T-cell (primary cell): ENCODE measurements around the gene OXT. TPM values are rescaled to one million over a fixed set of nuclear protein-coding genes. Genes with fewer than 3 reads are reported as not detected.

Source experiments
- ATAC-seq, 4 experiments: fragments of 200-7000 bp in 3 of 4; fragments of 150-1000 bp in 1 of 4; cut with Tn5 transposase; replicated peaks in 1 of 4; 1 replicate in 3 of 4; 2 replicates in 1 of 4; pipeline ENCODE4 v1.10.0; 2021; ENCODE audit warnings: moderate library complexity in 3 of 4, mild to moderate bottlenecking in 2 of 4, moderate number of reproducible peaks in 1 of 4
- CTCF ChIA-PET, 2 donors: fragments of 300-600 bp; sonication (Branson Sonifier 250); formaldehyde crosslinking; loops; one replicate each; lab custom pipeline; 2022; ENCODE audit warnings: antibody characterized with exemption in 2 of 2; lab: Charles Lee
- POLR2A ChIA-PET, 2 donors: fragments of 300-600 bp; sonication (Branson Sonifier 250); formaldehyde crosslinking; loops; one replicate each; lab custom pipeline; 2022; ENCODE audit warnings: antibody characterized with exemption in 2 of 2; lab: Charles Lee
- DNase-seq, 35 experiments: peaks; one replicate each; pipeline versions ENCODE4 v3.0.0 to v3.0.0-alpha.2; 2013 to 2023
- H3K27ac ChIP-seq: one replicate; pipeline ENCODE4 v1.5.1; 2013; ENCODE audit warnings: low read length
- H3K27me3 ChIP-seq, 2 experiments: replicated peaks in 1 of 2; 1 replicate in 1 of 2; 2 replicates in 1 of 2; pipeline versions ENCODE4 v1.6.1 to v1.7.0; 2013; ENCODE audit warnings: low read length in 1 of 2, mixed read lengths in 1 of 2; ENCODE audit not compliant: control insufficient read depth in 2 of 2, insufficient read depth in 2 of 2; ENCODE audit errors: extremely low read depth in 1 of 2
- H3K36me3 ChIP-seq, 2 donors: 1 replicate in 1 of 2; 2 replicates in 1 of 2; pipeline versions ENCODE4 v1.6.1 to v1.7.0; 2013; ENCODE audit warnings: low read length in 1 of 2; ENCODE audit not compliant: control insufficient read depth in 2 of 2, insufficient read depth in 1 of 2; ENCODE audit errors: extremely low read depth in 1 of 2
- H3K4me1 ChIP-seq, 2 experiments: 1 replicate in 1 of 2; 2 replicates in 1 of 2; pipeline versions ENCODE4 v1.6.1 to v1.7.0; 2013; ENCODE audit warnings: low read length in 2 of 2, mixed read lengths in 1 of 2; ENCODE audit not compliant: insufficient read depth in 2 of 2, control insufficient read depth in 1 of 2; ENCODE audit errors: extremely low read depth in 1 of 2
- H3K4me3 ChIP-seq, 2 donors: 1 replicate in 1 of 2; 2 replicates in 1 of 2; pipeline versions ENCODE4 v1.5.1 to v1.7.0; 2013; ENCODE audit warnings: mild to moderate bottlenecking in 2 of 2, low read length in 1 of 2, moderate library complexity in 1 of 2; ENCODE audit not compliant: control insufficient read depth in 1 of 2; ENCODE audit errors: extremely low read depth in 1 of 2
- H3K9me3 ChIP-seq: 2 replicates; pipeline ENCODE4 v1.7.0; 2013
- H3K27ac Mint-ChIP-seq, 2 donors: one replicate each; pipeline ENCODE4 v1.8.0; 2020 to 2021; ENCODE audit warnings: mild to moderate bottlenecking in 2 of 2, mixed read lengths in 2 of 2
- H3K27me3 Mint-ChIP-seq, 2 donors: one replicate each; pipeline ENCODE4 v1.8.0; 2021 to 2022; ENCODE audit warnings: mixed read lengths in 2 of 2
- H3K36me3 Mint-ChIP-seq: one replicate; pipeline ENCODE4 v1.8.0; 2021; ENCODE audit warnings: mixed read lengths
- H3K4me1 Mint-ChIP-seq, 3 donors: one replicate each; pipeline ENCODE4 v1.8.0; 2020 to 2022; ENCODE audit warnings: mixed read lengths in 3 of 3, mild to moderate bottlenecking in 1 of 3
- H3K4me3 Mint-ChIP-seq, 3 donors: one replicate each; pipeline ENCODE4 v1.8.0; 2020 to 2022; ENCODE audit warnings: mild to moderate bottlenecking in 3 of 3, mixed read lengths in 3 of 3, moderate library complexity in 3 of 3
- H3K9me3 Mint-ChIP-seq, 3 donors: one replicate each; pipeline ENCODE4 v1.8.0; 2020 to 2022; ENCODE audit warnings: mixed read lengths in 3 of 3
- WGBS: methylation state at CpG from one replicate; pipeline ENCODE4 v1.1.5; 2013; ENCODE audit warnings: missing lambda C conversion rate; ENCODE audit not compliant: insufficient coverage; 5-methylcytosine and 5-hydroxymethylcytosine counted together
- total RNA-seq, 35 experiments: library from RNA in 6 of 35; stranded (reverse) in 6 of 35; fragments of 120-200 nt in 1 of 35; gene quantifications; one replicate each; pipeline versions ENCODE4 v1.2.1 to v1.2.4 and lab custom pipeline; 2013 to 2026

Gene OXT
- total RNA-seq, 5 donors from 2014 or later (not counting 1 experiment from before 2014, with no cell fraction given): 0.92 to 3.0 (median 1.5) TPM; not detected in 2

DNA sequence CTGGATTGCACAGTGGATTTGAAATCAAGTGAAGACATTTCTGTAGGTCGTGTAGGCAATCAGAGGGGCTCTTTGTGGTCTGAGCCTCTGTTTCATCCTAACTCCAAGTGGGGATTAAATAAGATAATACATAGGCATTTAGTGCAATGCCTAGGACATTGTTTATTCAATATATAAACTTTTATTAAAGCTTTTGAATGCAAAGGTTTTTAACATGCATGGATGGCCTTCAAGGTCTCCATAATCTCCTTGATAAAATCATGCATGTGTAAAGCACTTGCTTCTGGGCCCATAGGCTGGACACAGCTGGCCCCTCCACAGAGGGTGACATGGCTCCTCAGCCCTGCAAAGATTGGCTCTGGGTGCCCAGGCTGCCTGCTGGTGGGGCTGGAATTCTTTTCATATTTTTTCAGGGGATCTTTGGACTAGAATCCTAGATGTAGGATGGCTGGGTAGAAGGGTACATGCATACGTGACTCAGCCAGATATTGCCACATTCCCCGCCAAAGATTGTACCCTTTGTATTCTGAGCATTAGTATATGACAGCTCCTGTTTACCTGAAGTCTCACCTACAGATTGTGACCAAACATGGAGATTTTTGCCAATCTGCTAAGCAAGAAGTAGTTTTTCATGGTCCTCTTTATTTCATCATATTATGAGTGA, 32.1 kb downstream of the OXT start:
- no peak for DNase-seq
- Mint-ChIP-seq H3K27me3 (no peaks in the 10 kb centered on the region), H3K4me1 (peaks cover 18 to 29% (median 18%) of the 10 kb centered on the region in 3 donors), H3K4me3 (peak overlapping the region in 1 of 3 donors; percentile 45), H3K27ac (peak overlapping the region; percentile 57 to 80), H3K9me3 (no peaks in the 10 kb centered on the region), H3K36me3 (peaks cover 4% of the 10 kb centered on the region)
- ChIA-PET CTCF (interaction anchor here in 1 of 2 donors (0.7 kb wide), 1 partner anchor 32 kb away, joined by 4 read pairs; no protein-coding TSS in a partner anchor), POLR2A (interaction anchor here (0.5 to 1.1 kb wide), 3 partner anchors 26 to 219 kb away, joined by 4 to 10 read pairs (median 4); no protein-coding TSS in a partner anchor)
- Histone ChIP-seq H3K27ac (no peak overlapping the region), H3K36me3 (peaks cover 3 to 6% of the 10 kb centered on the region in 2 donors), H3K4me3 (no peak overlapping the region), H3K27me3 (peaks cover 0 to 19% of the 10 kb centered on the region in 2 experiments), H3K9me3 (no peaks in the 10 kb centered on the region), H3K4me1 (peaks cover 5 to 22% of the 10 kb centered on the region in 2 experiments)
- WGBS: 90% methylated on average over 2 of the region's 3 CpGs
- no peak for ATAC-seq

DNA sequence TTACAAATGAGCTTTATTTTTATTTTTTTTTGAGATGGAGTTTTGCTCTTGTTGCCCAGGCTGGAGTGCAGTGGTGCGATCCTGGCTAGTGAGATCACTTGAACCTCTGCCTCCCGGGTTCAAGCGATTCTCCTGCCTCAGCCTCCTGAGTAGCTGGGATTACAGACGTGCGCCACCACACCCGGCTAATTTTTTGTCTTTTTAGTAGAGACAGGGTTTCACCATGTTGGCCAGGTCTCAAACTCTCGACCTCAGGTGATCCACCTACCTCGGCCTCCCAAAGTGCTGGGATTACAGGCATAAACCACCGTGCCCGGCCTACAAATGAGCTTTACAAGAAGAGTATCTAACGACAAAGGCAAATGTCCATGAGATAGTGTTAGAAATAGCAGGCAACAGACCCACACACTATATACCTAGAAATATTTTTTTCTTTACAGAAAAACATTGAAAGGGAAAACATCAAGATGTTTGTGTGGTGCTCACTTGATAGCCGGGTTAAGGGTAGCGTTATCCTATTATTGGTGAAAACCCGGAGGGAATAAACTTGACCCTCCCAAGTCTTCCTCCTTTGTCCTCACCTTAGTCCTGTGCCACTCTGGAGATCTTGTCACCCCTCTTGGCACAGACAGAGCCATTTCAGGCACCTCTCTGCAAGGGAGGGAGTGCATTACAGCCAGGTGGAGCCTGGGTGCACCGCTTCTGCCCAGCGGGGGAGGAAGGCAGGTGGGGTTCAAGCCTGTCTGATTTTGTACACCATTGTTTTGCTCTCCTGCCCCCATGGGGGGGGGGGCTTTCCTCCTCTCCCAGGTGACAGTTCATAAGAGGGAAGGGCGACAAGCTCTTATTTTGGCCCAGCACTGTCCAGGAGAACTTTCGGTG, 34.1 kb downstream of the OXT start:
- H3K4me3 Mint-ChIP-seq: no peak overlapping the region
- peaks cover 3 to 22% of the 10 kb centered on the region in 2 donors for H3K36me3 ChIP-seq
- ChIA-PET POLR2A (no interaction called here), CTCF (interaction anchor here in 1 of 2 donors (0.6 kb wide), 2 partner anchors 76 to 284 kb away, joined by 4 to 6 read pairs; no protein-coding TSS in a partner anchor)
- no peak overlapping the region for H3K27ac Mint-ChIP-seq
- H3K27me3 Mint-ChIP-seq: no peaks in the 10 kb centered on the region
- ATAC-seq: no peak
- peaks cover 18 to 29% (median 18%) of the 10 kb centered on the region in 3 donors for H3K4me1 Mint-ChIP-seq
- no peaks in the 10 kb centered on the region for H3K9me3 Mint-ChIP-seq
- H3K27ac ChIP-seq: no peak overlapping the region
- H3K9me3 ChIP-seq: no peaks in the 10 kb centered on the region
- H3K4me1 ChIP-seq: peaks cover 5 to 22% of the 10 kb centered on the region in 2 experiments
- no peak for DNase-seq
- no peak overlapping the region for H3K4me3 ChIP-seq
- 100% methylated on average over 7 of the region's 18 CpGs for WGBS
- peaks cover 6% of the 10 kb centered on the region for H3K36me3 Mint-ChIP-seq
- H3K27me3 ChIP-seq: peaks cover 0 to 9% of the 10 kb centered on the region in 2 experiments

DNA sequence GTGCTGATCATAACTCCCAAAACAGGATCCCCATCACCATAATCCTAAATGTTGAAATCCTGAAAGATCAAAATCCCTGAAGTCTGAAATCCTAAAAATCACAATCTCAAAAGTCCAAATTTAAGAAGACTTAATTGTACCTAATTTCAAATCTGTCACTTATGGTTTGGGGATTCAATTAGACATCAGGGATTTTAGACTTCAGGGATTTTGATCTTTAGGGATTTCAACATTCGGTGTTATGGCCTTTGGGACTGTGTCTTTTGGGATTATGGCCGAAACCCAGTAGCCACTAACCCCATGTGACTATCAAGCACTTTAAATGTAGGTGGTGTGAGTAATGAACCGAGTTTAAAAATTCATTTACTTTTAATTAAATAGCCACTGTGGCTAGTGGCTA, 34.8 kb downstream of the OXT start:
- WGBS: no CpG with 5 or more reads among the region's 3 CpGs
- POLR2A ChIA-PET: no interaction called here

DNA sequence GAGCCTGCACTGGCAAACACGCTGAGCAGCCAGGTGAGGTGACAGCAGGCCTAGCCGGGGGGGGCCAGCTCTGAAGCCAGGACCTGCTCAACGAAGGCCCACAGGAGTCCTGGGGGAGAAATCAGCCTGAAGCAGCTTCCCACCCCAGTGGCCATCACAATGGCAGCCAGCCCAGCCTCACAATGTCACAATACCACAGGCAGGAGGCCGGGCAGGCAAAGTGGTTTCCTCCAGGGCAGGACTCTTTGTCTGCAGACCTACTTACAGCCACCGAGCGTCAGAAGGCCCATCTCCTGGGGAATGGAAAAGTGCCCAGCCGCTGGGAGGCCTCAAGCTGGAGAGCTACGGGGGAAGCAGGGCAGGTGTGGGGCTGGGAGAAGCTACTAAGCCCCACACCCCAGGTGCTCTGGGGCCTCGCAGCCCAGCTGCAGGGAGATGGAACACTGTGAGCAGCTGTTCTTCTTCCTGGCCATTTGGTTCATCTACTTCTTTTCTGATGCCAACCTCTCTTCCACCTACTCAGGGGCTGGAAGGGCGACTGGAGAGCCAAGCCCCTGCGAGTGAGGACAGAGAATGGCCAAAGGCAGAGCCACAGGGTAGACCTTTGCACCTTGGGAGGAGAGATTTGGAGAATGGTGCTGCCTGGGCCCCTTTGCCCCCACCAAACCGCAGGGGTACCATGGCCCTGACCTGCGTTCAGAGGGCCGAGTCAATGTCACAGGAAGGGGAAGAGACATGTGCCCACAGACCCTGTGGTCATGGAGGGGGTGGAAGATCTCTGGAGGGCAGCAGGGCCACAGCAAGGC, 35.4 kb downstream of the OXT start:
- no peak overlapping the region for H3K27ac Mint-ChIP-seq
- H3K4me1 ChIP-seq: peaks cover 3 to 10% of the 10 kb centered on the region in 2 experiments
- H3K4me1 Mint-ChIP-seq: peaks cover 14 to 16% (median 15%) of the 10 kb centered on the region in 3 donors
- no peaks in the 10 kb centered on the region for H3K27me3 ChIP-seq
- no peak overlapping the region for H3K4me3 ChIP-seq
- no peak overlapping the region for H3K4me3 Mint-ChIP-seq
- no peaks in the 10 kb centered on the region for H3K9me3 ChIP-seq
- H3K36me3 ChIP-seq: peaks cover 3 to 24% of the 10 kb centered on the region in 2 donors
- ChIA-PET POLR2A (no interaction called here), CTCF (no interaction called here)
- DNase-seq (no peak), ATAC-seq (no peak)
- H3K9me3 Mint-ChIP-seq: no peaks in the 10 kb centered on the region
- no peaks in the 10 kb centered on the region for H3K27me3 Mint-ChIP-seq
- WGBS: 57% methylated on average over 6 of the region's 14 CpGs
- H3K36me3 Mint-ChIP-seq: peaks cover 15% of the 10 kb centered on the region
- H3K27ac ChIP-seq: no peak overlapping the region

More for the DNA sequence above, 34.8 kb downstream of the OXT start:
- Histone ChIP-seq H3K36me3 (peaks cover 3 to 22% of the 10 kb centered on the region in 2 donors), H3K27me3 (peaks cover 0 to 3% of the 10 kb centered on the region in 2 experiments), H3K27ac (no peak overlapping the region), H3K9me3 (no peaks in the 10 kb centered on the region), H3K4me1 (peaks cover 5 to 17% of the 10 kb centered on the region in 2 experiments), H3K4me3 (no peak overlapping the region)
- Mint-ChIP-seq H3K27ac (no peak overlapping the region), H3K4me3 (no peak overlapping the region), H3K4me1 (peaks cover 18 to 23% (median 18%) of the 10 kb centered on the region in 3 donors), H3K9me3 (no peaks in the 10 kb centered on the region), H3K27me3 (no peaks in the 10 kb centered on the region), H3K36me3 (peaks cover 10% of the 10 kb centered on the region)
- CTCF ChIA-PET: no interaction called here
- ATAC-seq (no peak), DNase-seq (no peak)

DNA sequence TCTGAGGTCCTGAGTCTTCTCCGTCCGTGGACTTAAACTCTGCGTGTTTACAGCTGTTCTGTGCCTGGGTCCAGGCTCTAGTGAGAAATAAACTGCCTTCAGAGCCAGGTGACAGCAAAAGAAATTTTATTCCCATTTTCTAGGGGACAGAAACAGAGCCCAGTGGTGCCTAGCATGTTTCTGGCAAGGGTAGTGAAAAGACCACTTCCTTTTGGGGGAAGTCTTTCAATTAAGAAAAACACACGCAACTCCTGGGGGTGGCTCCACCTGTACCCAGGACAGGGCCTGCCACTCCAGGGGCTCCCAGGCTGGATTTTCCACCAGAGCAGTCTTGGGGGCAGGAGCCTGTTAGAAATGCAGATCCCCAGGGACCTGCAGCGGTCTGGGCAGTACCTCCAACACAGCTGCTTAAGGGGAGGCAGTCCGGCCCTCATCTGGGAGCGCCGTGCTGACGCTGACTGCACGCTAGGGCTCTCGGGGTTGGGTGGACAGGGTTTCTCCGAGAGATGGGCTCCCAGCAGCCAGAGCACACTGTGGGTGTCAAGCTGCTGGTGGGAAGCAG, 36.1 kb downstream of the OXT start:
- no peaks in the 10 kb centered on the region for H3K27me3 Mint-ChIP-seq
- ATAC-seq: no peak

More for the DNA sequence above, 36.1 kb downstream of the OXT start:
- ChIA-PET POLR2A (no interaction called here), CTCF (no interaction called here)
- 94% methylated on average over 7 of the region's 12 CpGs for whole genome bisulfite sequencing
- Histone ChIP-seq H3K4me3 (no peak overlapping the region), H3K27ac (no peak overlapping the region), H3K27me3 (no peaks in the 10 kb centered on the region), H3K4me1 (peaks cover 0 to 3% of the 10 kb centered on the region in 2 experiments), H3K36me3 (peaks cover 3 to 26% of the 10 kb centered on the region in 2 donors), H3K9me3 (no peaks in the 10 kb centered on the region)
- Mint-ChIP-seq H3K4me3 (no peak overlapping the region), H3K9me3 (no peaks in the 10 kb centered on the region), H3K36me3 (peaks cover 15% of the 10 kb centered on the region), H3K4me1 (peaks cover 7 to 11% (median 10%) of the 10 kb centered on the region in 3 donors), H3K27ac (no peak overlapping the region)
- DNase-seq: no peak
